ENCODE measurements around the gene CYSTM1.

CYSTM1 gene

GRCh38 chr5:140189253-140189652 is 14.3 kb downstream of the CYSTM1 start:
- ChIA-PET POLR2A (ENCODE audit: low non-redundant PET) (no interaction called here), CTCF (interaction anchor here (0.6 to 1.5 kb wide), 4 partner anchors 11 to 857 kb away, joined by 4 to 5 read pairs (median 4); no protein-coding TSS in a partner anchor)
- H3K27ac ChIP-seq = no peak overlapping the region
- no peak for TF ChIP-seq CTCF (conservative IDR thresholded peaks at IDR 0.05; ENCODE audit: low read depth)
- DNase-seq (ENCODE audit: low spot score) = no peak

GRCh38 chr5:140189977-140190871 is 15.2 kb downstream of the CYSTM1 start:
- POLR2A ChIA-PET (ENCODE audit: low non-redundant PET) = no interaction called here
- DNase-seq (ENCODE audit: low spot score) = no peak
- H3K27ac ChIP-seq = no peak overlapping the region

GRCh38 chr5:140190872-140191218 is 15.9 kb downstream of the CYSTM1 start:
- no peak overlapping the region for H3K27ac ChIP-seq
- TF ChIP-seq CTCF (conservative IDR thresholded peaks at IDR 0.05; ENCODE audit: low read depth) = no peak
- ChIA-PET CTCF (interaction anchor here (1.1 kb wide), 1 partner anchor 16 kb away, joined by 4 read pairs; the partner anchor contains the start of gene CYSTM1), POLR2A (ENCODE audit: low non-redundant PET) (no interaction called here)
- no peak for DNase-seq (ENCODE audit: low spot score)

More at GRCh38 chr5:140189977-140190871, 15.2 kb downstream of the CYSTM1 start:
- CTCF ChIA-PET = interaction anchor here (0.9 to 1.5 kb wide), 3 partner anchors 16 to 222 kb away, joined by 4 to 5 read pairs (median 5); partner anchors contain the start of gene CYSTM1
- TF ChIP-seq CTCF (conservative IDR thresholded peaks at IDR 0.05; ENCODE audit: low read depth) = no peak

- POLR2A ChIA-PET (ENCODE audit: low non-redundant PET) = no interaction called here
- DNase-seq (ENCODE audit: low spot score) = no peak
- no peak for TF ChIP-seq CTCF (conservative IDR thresholded peaks at IDR 0.05; ENCODE audit: low read depth)
- H3K27ac ChIP-seq = no peak overlapping the region
- CTCF ChIA-PET = interaction anchor here (0.8 kb wide), 1 partner anchor 162 kb away, joined by 4 read pairs; no protein-coding TSS in a partner anchor
Measured at GRCh38 chr5:140192715-140193430, 17.9 kb downstream of the CYSTM1 start.

GRCh38 chr5:140194662-140195061 is 19.7 kb downstream of the CYSTM1 start:
- ChIA-PET CTCF (interaction anchor here (0.6 kb wide), 1 partner anchor 408 kb away, joined by 3 read pairs; no protein-coding TSS in a partner anchor), POLR2A (ENCODE audit: low non-redundant PET) (no interaction called here)

More at GRCh38 chr5:140194662-140195061, 19.7 kb downstream of the CYSTM1 start:
- no peak overlapping the region for H3K27ac ChIP-seq
- TF ChIP-seq CTCF (conservative IDR thresholded peaks at IDR 0.05; ENCODE audit: low read depth) = no peak
- DNase-seq (ENCODE audit: low spot score) = no peak
